ENCODE data around the gene NGLY1. TPM values are rescaled to one million over a fixed set of nuclear protein-coding genes. Genes with fewer than 3 reads are reported as not detected.

Gene NGLY1
- total and polyA plus RNA-seq, 9 of the 15 experiments (the other 6 are each of a cell fraction or from before 2014, with no cell fraction given): 52.2 to 124 (median 87.6) TPM

GRCh38 chr3:25782938-25783660, at the start of gene NGLY1 (continued):
- peak; percentile 65 for TF ChIP-seq ZBTB40 (IDR thresholded peaks at IDR 0.05)
- no peak for TF ChIP-seq ZBTB40 (CRISPR knock-in tag; IDR thresholded peaks at IDR 0.05)
- 0 out of 2 replicates have a peak, but pooled peaks have one; percentile 65 for TF ChIP-seq CBFB (CRISPR knock-in tag; IDR thresholded peaks at IDR 0.05)
- TF ChIP-seq TGIF2 (CRISPR knock-in tag; IDR thresholded peaks at IDR 0.05): no peak
- no peak for TF ChIP-seq ZNF318 (IDR thresholded peaks at IDR 0.05; ENCODE audit: borderline replicate concordance in 1 of 2, low read depth in 1 of 2)
- TF ChIP-seq MLX (CRISPR knock-in tag; conservative IDR thresholded peaks at IDR 0.05): 0 out of 4 replicates have a peak, but pooled peaks of 1 of the 2 experiments have one; percentile 24
